Sigmoid colon (tissue), 3 donors: Measurements from ENCODE around the gene MARK4.

ENCODE experiments used
- CTCF ChIP-seq, 4 experiments: fragments of 450-650 bp in 3 of 4; fragments of 200-600 bp in 1 of 4; IDR thresholded peaks; one replicate each; pipeline ENCODE4 v1.5.1; 2016 to 2019; ENCODE audit warnings: antibody characterized with exemption in 4 of 4, mild to moderate bottlenecking in 3 of 4, moderate library complexity in 2 of 4
- POLR2A ChIP-seq, 2 donors: fragments of 450-650 bp; IDR thresholded peaks; one replicate each; pipeline ENCODE4 v1.6.1; 2016; ENCODE audit warnings: antibody characterized with exemption in 2 of 2, mild to moderate bottlenecking in 2 of 2, moderate library complexity in 2 of 2

GRCh38 chr19:45255611-45256157, 4.6 kb downstream of the MARK4 start:
- TF ChIP-seq POLR2A (IDR thresholded peaks at IDR 0.05): no peak
- no peak for TF ChIP-seq CTCF (IDR thresholded peaks at IDR 0.05)
